ENCODE data around the gene FOXP1.

Gene FOXP1

GRCh38 chr3:71378509-71378908 lies 205.0 kb downstream of the FOXP1 start:
- Histone ChIP-seq H3K27me3 (replicated peaks; ENCODE audit: control insufficient read depth, insufficient read depth, low read length) (no peaks in the 10 kb centered on the region; the same call in 1 of the 2 replicates), H3K36me3 (ENCODE audit: control insufficient read depth, insufficient read depth, low read length) (no peaks in the 10 kb centered on the region), H3K4me3 (replicated peaks; ENCODE audit: low read depth, low read length) (no peak overlapping the region)
- no peak for DNase-seq (ENCODE audit: extremely low read depth, insufficient read length)
- TF ChIP-seq CTCF (IDR thresholded peaks at IDR 0.05; ENCODE audit: insufficient read depth, low read length, poor library complexity, severe bottlenecking), result no peak

GRCh38 chr3:71376911-71377310 lies 206.6 kb downstream of the FOXP1 start:
- no peak for TF ChIP-seq CTCF (IDR thresholded peaks at IDR 0.05; ENCODE audit: insufficient read depth, low read length, poor library complexity, severe bottlenecking)
- DNase-seq (ENCODE audit: extremely low read depth, insufficient read length), result no peak
- no peaks in the 10 kb centered on the region; the same call in none of the 2 replicates for H3K27me3 ChIP-seq (replicated peaks; ENCODE audit: control insufficient read depth, insufficient read depth, low read length)
- H3K4me3 ChIP-seq (replicated peaks; ENCODE audit: low read depth, low read length), result no peak overlapping the region
- no peaks in the 10 kb centered on the region for H3K36me3 ChIP-seq (ENCODE audit: control insufficient read depth, insufficient read depth, low read length)

GRCh38 chr3:71376503-71376902 lies 207.0 kb downstream of the FOXP1 start:
- no peak for TF ChIP-seq CTCF (IDR thresholded peaks at IDR 0.05; ENCODE audit: insufficient read depth, low read length, poor library complexity, severe bottlenecking)
- DNase-seq (ENCODE audit: extremely low read depth, insufficient read length), result no peak
- Histone ChIP-seq H3K36me3 (ENCODE audit: control insufficient read depth, insufficient read depth, low read length) (no peaks in the 10 kb centered on the region), H3K4me3 (replicated peaks; ENCODE audit: low read depth, low read length) (no peak overlapping the region), H3K27me3 (replicated peaks; ENCODE audit: control insufficient read depth, insufficient read depth, low read length) (no peaks in the 10 kb centered on the region; the same call in none of the 2 replicates)

GRCh38 chr3:71374582-71374981 lies 208.9 kb downstream of the FOXP1 start:
- no peak for TF ChIP-seq CTCF (IDR thresholded peaks at IDR 0.05; ENCODE audit: insufficient read depth, low read length, poor library complexity, severe bottlenecking)
- H3K36me3 ChIP-seq (ENCODE audit: control insufficient read depth, insufficient read depth, low read length), result no peaks in the 10 kb centered on the region
- H3K4me3 ChIP-seq (replicated peaks; ENCODE audit: low read depth, low read length), result no peak overlapping the region
- H3K27me3 ChIP-seq (replicated peaks; ENCODE audit: control insufficient read depth, insufficient read depth, low read length), result no peaks in the 10 kb centered on the region; the same call in none of the 2 replicates
- no peak for DNase-seq (ENCODE audit: extremely low read depth, insufficient read length)

- no peak for DNase-seq (ENCODE audit: extremely low read depth, insufficient read length)
- H3K36me3 ChIP-seq (ENCODE audit: control insufficient read depth, insufficient read depth, low read length), result no peaks in the 10 kb centered on the region
- no peaks in the 10 kb centered on the region; the same call in none of the 2 replicates for H3K27me3 ChIP-seq (replicated peaks; ENCODE audit: control insufficient read depth, insufficient read depth, low read length)
- no peak for TF ChIP-seq CTCF (IDR thresholded peaks at IDR 0.05; ENCODE audit: insufficient read depth, low read length, poor library complexity, severe bottlenecking)
- H3K4me3 ChIP-seq (replicated peaks; ENCODE audit: low read depth, low read length), result no peak overlapping the region
These were observed 210.5 kb downstream of the FOXP1 start for GRCh38 chr3:71372911-71373637.
